Activated naive CD4-positive, alpha-beta T cell treated with anti-CD3 and anti-CD28 coated beads, Interleukin-2, amount 10 ng/mL, durations not matched to agents 5 hours and 36 hours (primary cell): ENCODE data around the gene PRPH2. TPM values are rescaled to one million over a fixed set of nuclear protein-coding genes. Genes with fewer than 3 reads are reported as not detected.

Experiments
- total RNA-seq, 2 experiments: library from RNA; stranded (reverse); gene quantifications; one replicate each; pipeline ENCODE4 v1.2.3, GENCODE V29; 2021

The PRPH2 gene, protein sequence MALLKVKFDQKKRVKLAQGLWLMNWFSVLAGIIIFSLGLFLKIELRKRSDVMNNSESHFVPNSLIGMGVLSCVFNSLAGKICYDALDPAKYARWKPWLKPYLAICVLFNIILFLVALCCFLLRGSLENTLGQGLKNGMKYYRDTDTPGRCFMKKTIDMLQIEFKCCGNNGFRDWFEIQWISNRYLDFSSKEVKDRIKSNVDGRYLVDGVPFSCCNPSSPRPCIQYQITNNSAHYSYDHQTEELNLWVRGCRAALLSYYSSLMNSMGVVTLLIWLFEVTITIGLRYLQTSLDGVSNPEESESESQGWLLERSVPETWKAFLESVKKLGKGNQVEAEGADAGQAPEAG
- total RNA-seq, result not detected

DNA sequence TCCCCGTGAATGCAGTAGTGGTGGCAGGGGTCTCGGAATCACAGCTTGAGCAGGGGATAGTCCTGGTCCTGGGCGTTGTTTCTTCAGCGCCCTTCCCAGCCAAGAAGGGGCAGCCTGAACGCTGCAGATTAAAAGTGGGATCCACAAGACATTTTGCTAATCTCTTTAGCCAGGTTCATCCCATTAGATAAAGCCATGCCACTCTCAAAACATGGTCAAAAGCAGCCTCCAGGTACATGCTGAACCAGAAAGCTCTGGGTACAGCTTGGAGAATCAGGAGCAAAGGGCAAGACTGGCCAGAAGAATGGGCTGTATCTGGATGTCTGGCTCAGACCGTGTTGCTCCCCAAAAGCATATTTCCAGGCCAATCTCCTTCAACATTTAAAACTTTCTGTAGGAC is at the start of gene PRPH2:
Gene PRPH2 (minus strand): TSS at position 101 of the 400 bp plus-strand sequence. CDS start 263 bp downstream, outside the sequence.

DNA sequence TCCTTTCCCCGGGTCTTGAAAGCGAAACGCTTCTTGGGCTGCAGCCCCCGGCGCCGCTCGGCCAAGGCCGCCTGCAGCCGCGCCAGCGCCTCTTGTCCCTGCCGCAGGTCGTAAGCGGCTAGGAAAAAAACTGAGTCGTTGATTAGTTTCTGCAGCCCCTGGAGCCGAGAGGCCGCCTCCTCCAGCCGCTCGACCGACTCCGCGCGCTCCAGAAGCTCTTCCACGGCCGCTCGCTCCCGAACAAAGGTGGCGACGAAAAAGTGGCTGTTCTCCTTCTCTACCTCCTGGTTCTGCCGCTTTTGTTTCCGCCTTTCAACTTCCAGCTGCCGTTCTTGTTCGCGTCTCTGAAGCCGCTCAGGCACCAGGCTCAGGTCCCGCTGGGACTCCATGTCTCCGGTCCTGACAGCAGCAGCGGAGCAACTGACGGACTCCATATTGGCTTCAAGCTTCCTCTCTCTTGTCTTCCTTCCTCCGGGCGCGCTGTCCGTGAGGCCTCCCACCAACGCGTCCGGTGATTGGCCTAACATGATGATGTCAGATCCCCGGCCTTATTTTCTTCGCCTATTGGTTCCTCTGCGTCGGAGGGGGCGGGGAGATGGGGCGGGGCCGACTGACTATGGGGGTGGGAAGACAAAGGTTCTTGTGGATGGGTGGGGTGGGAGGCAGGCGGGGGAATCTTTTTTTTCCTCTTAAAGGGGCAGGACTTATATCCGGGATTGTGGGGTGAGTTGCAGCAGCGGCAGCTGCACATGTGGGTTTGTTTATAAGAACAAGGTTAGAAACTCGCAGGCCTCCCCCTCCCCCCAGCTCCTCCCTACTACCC is 23.5 kb upstream of the PRPH2 start, which contains the start of gene TBCC:
Gene TBCC (minus strand): TSS at position 464 of the 823 bp plus-strand sequence. CDS start 30 bp downstream, at position 434.

Other genes with a start within 250 kb of the PRPH2 start
- 10 to 100 TPM; 32.1 to 34.1 TPM for gene UBR2, start 158.6 kb downstream of the PRPH2 start, total RNA-seq
- gene TBCC, start 23.5 kb upstream of the PRPH2 start, total RNA-seq, result 10 to 100 TPM; 35.4 to 35.5 TPM
- 10 to 100 TPM; 25.4 TPM for gene BICRAL, start 59.5 kb upstream of the PRPH2 start, total RNA-seq
- 10 to 100 TPM; 69.5 to 70.8 TPM for gene RPL7L1, start 157.0 kb upstream of the PRPH2 start, total RNA-seq
- not detected for gene PTCRA, start 193.5 kb upstream of the PRPH2 start, total RNA-seq
- 10 to 100 TPM; 70.2 to 72.1 TPM for gene CNPY3, start 206.9 kb upstream of the PRPH2 start, total RNA-seq
- under 1 TPM; 0.45 to 0.94 TPM for gene GNMT, start 238.2 kb upstream of the PRPH2 start, total RNA-seq